ENCODE data around the gene SLIT3. TPM values are rescaled to one million over a fixed set of nuclear protein-coding genes. Genes with fewer than 3 reads are reported as not detected.

Gene SLIT3
- total RNA-seq, 1 experiment from 2014 or later, result 0.92 TPM

- Histone ChIP-seq H3K23ac (ENCODE audit: insufficient read length, low read depth, low read length) (no peak overlapping the region), H3K56ac (ENCODE audit: insufficient read length, low read depth, low read length) (no peak overlapping the region), H3K79me1 (ENCODE audit: insufficient read depth, low read depth, low read length, poor library complexity, severe bottlenecking) (no peaks in the 10 kb centered on the region), H2BK12ac (ENCODE audit: insufficient read length, low read depth, low read length) (no peak overlapping the region), H4K5ac (ENCODE audit: insufficient read length, low read depth, low read length) (no peak overlapping the region), H3K23me2 (ENCODE audit: insufficient read length, low read depth, low read length, poor library complexity, severe bottlenecking) (no peaks in the 10 kb centered on the region), H3K4me1 (ENCODE audit: insufficient read depth, low read length) (no peaks in the 10 kb centered on the region), H4K91ac (ENCODE audit: insufficient read length, low read depth, low read length) (no peak overlapping the region), H3K18ac (ENCODE audit: insufficient read length, low read depth, low read length) (no peak overlapping the region), H3K9ac (ENCODE audit: extremely low read depth, insufficient read length, low read length) (no peak overlapping the region), H3T11ph (ENCODE audit: low read length) (no peak overlapping the region), H3K79me2 (ENCODE audit: insufficient read depth, low read length) (no peaks in the 10 kb centered on the region), H2BK5ac (ENCODE audit: insufficient read length, low read length) (no peak overlapping the region), H3K9me3 (ENCODE audit: control insufficient read depth, low read depth, low read length) (no peaks in the 10 kb centered on the region), H2BK120ac (ENCODE audit: low read depth, low read length, poor library complexity, severe bottlenecking) (no peak overlapping the region), H3K4me2 (ENCODE audit: insufficient read depth, insufficient read length, low read length) (no peak overlapping the region), H2BK15ac (ENCODE audit: low read depth, low read length) (no peak overlapping the region), H3K4ac (ENCODE audit: low read depth, low read length) (no peak overlapping the region), H2AK5ac (ENCODE audit: insufficient read length, low read length) (no peak overlapping the region), H3K27ac (ENCODE audit: insufficient read length, low read depth, low read length) (no peak overlapping the region), H3K27me3 (ENCODE audit: insufficient read depth, low read length) (no peaks in the 10 kb centered on the region), H4K20me1 (ENCODE audit: control insufficient read depth, insufficient read depth, insufficient read length) (no peaks in the 10 kb centered on the region), H2BK20ac (ENCODE audit: low read depth, low read length, poor library complexity, severe bottlenecking) (no peak overlapping the region), H2AFZ (ENCODE audit: low read length) (no peak overlapping the region), H4K8ac (replicated peaks; ENCODE audit: insufficient read length, low read depth, low read length) (no peak overlapping the region), H3K14ac (ENCODE audit: insufficient read depth, low read length) (no peak overlapping the region)
- Mint-ChIP-seq H3K4me1 (peaks cover 2 to 4% of the 10 kb centered on the region in 2 experiments; a peak in 2 of 4 replicates), H3K27ac (no peak overlapping the region), H3K9me3 (no peaks in the 10 kb centered on the region), H3K27me3 (ENCODE audit: low read depth) (peaks cover 16% of the 10 kb centered on the region), H3K36me3 (ENCODE audit: insufficient read depth in 1 of 3, low read depth in 3 of 3) (no peaks in the 10 kb centered on the region), H3K4me3 (no peak overlapping the region)
- TF ChIP-seq, protein P1, sequence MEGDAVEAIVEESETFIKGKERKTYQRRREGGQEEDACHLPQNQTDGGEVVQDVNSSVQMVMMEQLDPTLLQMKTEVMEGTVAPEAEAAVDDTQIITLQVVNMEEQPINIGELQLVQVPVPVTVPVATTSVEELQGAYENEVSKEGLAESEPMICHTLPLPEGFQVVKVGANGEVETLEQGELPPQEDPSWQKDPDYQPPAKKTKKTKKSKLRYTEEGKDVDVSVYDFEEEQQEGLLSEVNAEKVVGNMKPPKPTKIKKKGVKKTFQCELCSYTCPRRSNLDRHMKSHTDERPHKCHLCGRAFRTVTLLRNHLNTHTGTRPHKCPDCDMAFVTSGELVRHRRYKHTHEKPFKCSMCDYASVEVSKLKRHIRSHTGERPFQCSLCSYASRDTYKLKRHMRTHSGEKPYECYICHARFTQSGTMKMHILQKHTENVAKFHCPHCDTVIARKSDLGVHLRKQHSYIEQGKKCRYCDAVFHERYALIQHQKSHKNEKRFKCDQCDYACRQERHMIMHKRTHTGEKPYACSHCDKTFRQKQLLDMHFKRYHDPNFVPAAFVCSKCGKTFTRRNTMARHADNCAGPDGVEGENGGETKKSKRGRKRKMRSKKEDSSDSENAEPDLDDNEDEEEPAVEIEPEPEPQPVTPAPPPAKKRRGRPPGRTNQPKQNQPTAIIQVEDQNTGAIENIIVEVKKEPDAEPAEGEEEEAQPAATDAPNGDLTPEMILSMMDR (conservative IDR thresholded peaks at IDR 0.05), result no peak; the same call in 2 of the 3 replicates
- DNase-seq, result no peak
- no CpG with 5 or more reads among the region's 3 CpGs for WGBS (ENCODE audit: extremely low coverage, insufficient read length, low lambda C conversion rate)
Measured at GRCh38 chr5:168800701-168801100, 500.2 kb downstream of the SLIT3 start.
